MCF 10A (cell line): Measurements from ENCODE around the gene STIM1. TPM values are rescaled to one million over a fixed set of nuclear protein-coding genes. Genes with fewer than 3 reads are reported as not detected.

Experiments used
- BruUV-seq: library from RNA; stranded (reverse); fragments of 400-500 nt; replicated peaks from 2 replicates; lab custom pipeline; 2021; lab: Mats Ljungman, UMichigan
- CTCF ChIA-PET: fragments of 300-600 bp; sonication (Branson Sonifier 250); formaldehyde crosslinking; extraction: SDS; loops from one replicate; lab custom pipeline; 2021; ENCODE audit warnings: antibody characterized with exemption, inconsistent platforms; lab: Yijun Ruan, JAX
- POLR2A ChIA-PET: fragments of 300-600, 350-650 bp; sonication (Branson Sonifier 250); formaldehyde crosslinking; extraction: SDS; loops from one replicate; lab custom pipeline; 2020; ENCODE audit warnings: antibody characterized with exemption, inconsistent platforms; lab: Yijun Ruan, JAX
- DNase-seq: peaks from one replicate; pipeline ENCODE4 v3.0.0-alpha.2; 2018; ENCODE audit not compliant: unreplicated experiment
- H3K27ac Mint-ChIP-seq: one replicate; pipeline ENCODE4 v1.8.0; 2022; ENCODE audit warnings: mild to moderate bottlenecking, low read depth, mixed read lengths; ENCODE audit not compliant: unreplicated experiment
- H3K27me3 Mint-ChIP-seq: one replicate; pipeline ENCODE4 v1.8.0; 2022; ENCODE audit warnings: mixed read lengths; ENCODE audit not compliant: insufficient read depth, unreplicated experiment
- H3K36me3 Mint-ChIP-seq: one replicate; pipeline ENCODE4 v1.8.0; 2022; ENCODE audit warnings: mild to moderate bottlenecking, moderate library complexity, mixed read lengths; ENCODE audit not compliant: insufficient read depth, unreplicated experiment
- H3K4me1 Mint-ChIP-seq: one replicate; pipeline ENCODE4 v1.8.0; 2022; ENCODE audit warnings: mixed read lengths; ENCODE audit not compliant: insufficient read depth, unreplicated experiment
- H3K4me3 Mint-ChIP-seq: one replicate; pipeline ENCODE4 v1.8.0; 2022; ENCODE audit warnings: mild to moderate bottlenecking, moderate library complexity, mixed read lengths; ENCODE audit not compliant: unreplicated experiment
- H3K9me3 Mint-ChIP-seq: one replicate; pipeline ENCODE4 v1.8.0; 2022; ENCODE audit warnings: mixed read lengths; ENCODE audit not compliant: unreplicated experiment
- intact Hi-C: fragments of 100-400 bp; cut with micrococcal nuclease; formaldehyde crosslinking; loops from 2 replicates; pipeline ENCODE4 v1.14.1; 2022
- total RNA-seq: library from RNA; stranded (reverse); gene quantifications from 2 replicates; pipeline ENCODE4 v1.2.3, GENCODE V29; 2022
- TF ChIP-seq, protein P1 (sequence below): fragments of 200-600 bp; IDR thresholded peaks from one replicate; pipeline ENCODE4 v1.8.0; 2022; ENCODE audit warnings: antibody characterized with exemption, mild to moderate bottlenecking; ENCODE audit not compliant: unreplicated experiment

The STIM1 gene
- total RNA-seq, 1 experiment from 2014 or later = 41.2 TPM

DNA sequence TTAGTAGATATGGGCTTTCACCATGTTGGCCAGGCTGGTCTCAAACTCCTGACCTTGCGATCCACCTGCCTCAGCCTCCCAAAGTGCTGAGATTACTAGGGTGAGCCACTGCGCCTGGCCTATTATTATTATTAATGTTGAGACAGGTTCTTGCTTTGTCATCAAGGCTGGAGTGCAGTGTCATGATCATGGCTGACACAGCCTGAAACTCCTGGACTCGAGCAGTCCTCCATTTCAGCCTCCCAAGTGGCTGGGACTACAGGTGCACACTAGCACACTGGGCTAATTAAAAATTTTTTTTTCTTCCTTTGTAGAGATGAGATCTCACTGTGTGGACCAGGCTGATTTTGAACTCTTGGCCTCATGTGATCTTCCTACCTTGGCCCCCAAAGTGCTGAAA lies 102.0 kb downstream of the STIM1 start:
- TF ChIP-seq, protein P1, sequence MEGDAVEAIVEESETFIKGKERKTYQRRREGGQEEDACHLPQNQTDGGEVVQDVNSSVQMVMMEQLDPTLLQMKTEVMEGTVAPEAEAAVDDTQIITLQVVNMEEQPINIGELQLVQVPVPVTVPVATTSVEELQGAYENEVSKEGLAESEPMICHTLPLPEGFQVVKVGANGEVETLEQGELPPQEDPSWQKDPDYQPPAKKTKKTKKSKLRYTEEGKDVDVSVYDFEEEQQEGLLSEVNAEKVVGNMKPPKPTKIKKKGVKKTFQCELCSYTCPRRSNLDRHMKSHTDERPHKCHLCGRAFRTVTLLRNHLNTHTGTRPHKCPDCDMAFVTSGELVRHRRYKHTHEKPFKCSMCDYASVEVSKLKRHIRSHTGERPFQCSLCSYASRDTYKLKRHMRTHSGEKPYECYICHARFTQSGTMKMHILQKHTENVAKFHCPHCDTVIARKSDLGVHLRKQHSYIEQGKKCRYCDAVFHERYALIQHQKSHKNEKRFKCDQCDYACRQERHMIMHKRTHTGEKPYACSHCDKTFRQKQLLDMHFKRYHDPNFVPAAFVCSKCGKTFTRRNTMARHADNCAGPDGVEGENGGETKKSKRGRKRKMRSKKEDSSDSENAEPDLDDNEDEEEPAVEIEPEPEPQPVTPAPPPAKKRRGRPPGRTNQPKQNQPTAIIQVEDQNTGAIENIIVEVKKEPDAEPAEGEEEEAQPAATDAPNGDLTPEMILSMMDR = no peak
- H3K4me3 Mint-ChIP-seq = no peak overlapping the region
- intact Hi-C loops = no loop called here
- no TSS peak for BruUV-seq
- ChIA-PET POLR2A (interaction anchor here (0.6 kb wide), 1 partner anchor 77 kb away, joined by 8 read pairs; no protein-coding TSS in a partner anchor), CTCF (interaction anchor here (0.8 to 1.4 kb wide), 2 partner anchors 101 to 115 kb away, joined by 3 to 4 read pairs; no protein-coding TSS in a partner anchor)
- H3K9me3 Mint-ChIP-seq = no peaks in the 10 kb centered on the region
- no peak overlapping the region for H3K27ac Mint-ChIP-seq
- peaks cover 26% of the 10 kb centered on the region for H3K4me1 Mint-ChIP-seq
- DNase-seq = no peak
- H3K27me3 Mint-ChIP-seq = no peaks in the 10 kb centered on the region
- H3K36me3 Mint-ChIP-seq = no peaks in the 10 kb centered on the region

DNA sequence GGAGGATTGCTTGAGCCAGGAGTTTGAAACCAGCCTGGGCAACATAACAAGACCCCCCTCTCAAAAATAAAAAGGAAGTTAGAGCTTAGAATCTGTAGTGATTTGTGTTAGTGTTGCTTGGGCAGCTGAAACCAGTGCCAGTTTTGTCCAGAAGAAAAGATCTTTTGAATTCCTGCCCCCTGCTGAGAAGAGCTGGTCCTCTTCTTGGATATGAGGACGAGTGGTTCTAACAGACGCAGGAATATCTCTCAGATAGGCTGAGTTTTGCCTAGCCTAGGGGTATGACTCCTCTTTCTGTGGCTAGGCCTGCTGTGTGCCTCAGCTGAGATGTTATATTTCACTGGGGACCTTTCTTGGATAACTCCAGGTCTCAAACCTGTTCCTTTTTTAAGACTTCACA lies 102.8 kb downstream of the STIM1 start:
- TF ChIP-seq, protein P1 = no peak
- Mint-ChIP-seq H3K9me3 (no peaks in the 10 kb centered on the region), H3K27me3 (no peaks in the 10 kb centered on the region), H3K27ac (no peak overlapping the region), H3K4me3 (no peak overlapping the region), H3K4me1 (peaks cover 26% of the 10 kb centered on the region), H3K36me3 (no peaks in the 10 kb centered on the region)
- no peak for DNase-seq
- BruUV-seq = no TSS peak
- CTCF ChIA-PET = interaction anchor here (0.8 to 1.4 kb wide), 4 partner anchors 19 to 115 kb away, joined by 3 to 5 read pairs (median 4); partner anchors contain the start of gene STIM1
- POLR2A ChIA-PET = no interaction called here
- intact Hi-C loops = no loop called here

DNA sequence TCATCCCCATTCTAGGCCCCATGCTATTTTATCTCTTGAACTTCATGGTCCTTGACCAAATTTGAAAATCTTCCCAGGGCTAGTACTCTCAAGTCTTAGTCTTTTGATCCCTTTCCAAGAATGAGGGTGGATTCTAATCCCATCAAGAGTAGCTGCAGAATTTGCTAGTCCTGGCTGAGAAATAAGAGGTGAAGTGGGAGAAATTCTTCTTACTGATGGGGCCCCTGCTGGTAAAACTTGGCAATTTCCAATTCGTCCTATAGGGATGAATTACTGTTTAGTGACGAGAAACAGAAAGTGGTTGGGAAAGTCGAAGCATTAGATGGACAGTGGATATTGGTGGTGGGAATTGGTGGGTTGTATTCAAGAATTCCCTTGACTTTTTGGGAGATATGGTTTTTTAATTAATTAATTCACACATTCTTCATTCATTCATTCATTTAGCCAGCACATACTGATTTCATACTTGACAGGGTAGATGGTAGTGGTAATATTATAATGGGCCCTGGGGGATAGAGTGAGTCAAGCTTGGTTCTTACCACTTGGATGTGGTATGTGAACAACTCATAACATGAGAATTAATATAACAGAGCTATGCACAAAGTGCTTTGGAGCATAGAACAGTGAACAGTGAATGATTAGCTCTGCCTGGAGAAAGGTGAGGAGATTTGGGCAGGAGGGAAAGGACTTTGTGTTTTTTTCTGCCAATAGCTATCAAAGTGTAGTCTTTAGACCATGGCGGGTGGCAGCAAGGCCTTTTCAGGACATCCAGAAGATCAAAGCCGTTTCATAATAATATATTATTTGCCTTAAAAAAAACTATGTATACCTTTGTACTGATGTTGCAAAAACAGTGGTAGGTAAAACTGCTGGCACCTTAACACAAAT lies 103.8 kb downstream of the STIM1 start:
- POLR2A ChIA-PET = no interaction called here
- H3K27ac Mint-ChIP-seq = no peak overlapping the region
- no peaks in the 10 kb centered on the region for H3K27me3 Mint-ChIP-seq
- H3K4me3 Mint-ChIP-seq = no peak overlapping the region
- H3K9me3 Mint-ChIP-seq = no peaks in the 10 kb centered on the region
- TF ChIP-seq, protein P1 = no peak
- H3K4me1 Mint-ChIP-seq = peaks cover 21% of the 10 kb centered on the region
- intact Hi-C loops = no loop called here
- DNase-seq = peak; percentile 31
- CTCF ChIA-PET = interaction anchor here (0.5 to 1.4 kb wide), 5 partner anchors 12 to 228 kb away, joined by 4 to 6 read pairs (median 5); partner anchors contain the start of gene STIM1
- H3K36me3 Mint-ChIP-seq = no peaks in the 10 kb centered on the region
- BruUV-seq = no TSS peak

DNA sequence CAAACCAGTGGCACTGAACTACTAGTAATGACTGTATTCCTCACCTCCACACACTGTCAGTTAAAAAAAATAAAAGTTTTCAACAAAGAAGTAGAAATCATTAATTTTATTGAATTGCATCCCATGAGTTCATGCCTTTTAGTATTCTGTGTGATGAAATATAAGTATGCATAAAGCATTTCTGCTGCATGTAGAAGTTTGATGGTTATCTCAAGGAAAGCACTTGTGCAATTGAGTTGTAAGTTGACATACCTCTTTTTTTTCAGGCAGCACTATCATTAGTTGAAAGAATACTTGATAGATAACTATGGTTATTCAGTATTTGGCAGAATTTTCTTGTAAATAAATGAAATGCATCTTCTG lies 104.4 kb downstream of the STIM1 start:
- BruUV-seq = no TSS peak
- H3K27ac Mint-ChIP-seq = no peak overlapping the region
- H3K36me3 Mint-ChIP-seq = no peaks in the 10 kb centered on the region
- no peaks in the 10 kb centered on the region for H3K27me3 Mint-ChIP-seq
- ChIA-PET CTCF (interaction anchor here (0.8 kb wide), 1 partner anchor 105 kb away, joined by 6 read pairs; the partner anchor contains the start of gene STIM1), POLR2A (no interaction called here)
- TF ChIP-seq, protein P1 = no peak
- H3K9me3 Mint-ChIP-seq = no peaks in the 10 kb centered on the region
- peaks cover 15% of the 10 kb centered on the region for H3K4me1 Mint-ChIP-seq
- no peak overlapping the region for H3K4me3 Mint-ChIP-seq
- intact Hi-C loops = no loop called here
- DNase-seq = no peak
